OCI-LY3 (cell line): ENCODE data around the gene GSTM4.
"Not testable (repeated sequence)": the region's sequence is repeated elsewhere in the genome, so short reads cannot be mapped to it uniquely, and the experiment has no call there.

Source experiments
- H2AFZ ChIP-seq: fragments of 200-600, 300-600 bp; shearing (Covaris generic); 2 replicates; pipeline ENCODE4 v1.6.0; 2014; ENCODE audit warnings: antibody characterized with exemption, low read depth, low read length
- H3K27ac ChIP-seq: fragments of 200-600, 300-600 bp; sonication (generic); 2 replicates; pipeline ENCODE4 v1.5.1; 2014; ENCODE audit warnings: mild to moderate bottlenecking, low read length, moderate library complexity, mixed read lengths
- H3K27me3 ChIP-seq: fragments of 200-600, 300-600 bp; sonication (generic); 2 replicates; pipeline ENCODE4 v1.6.1; 2014; ENCODE audit warnings: low read depth, low read length, mixed read lengths
- H3K36me3 ChIP-seq: fragments of 200-600, 300-600 bp; sonication (generic); replicated peaks from 2 replicates; pipeline ENCODE3; 2014; ENCODE audit warnings: low read depth, low read length, mixed read lengths
- H3K4me1 ChIP-seq: fragments of 300-600, 200-600 bp; sonication (generic); 2 replicates; pipeline ENCODE4 v1.6.1; 2014; ENCODE audit warnings: low read length, mixed read lengths
- H3K4me2 ChIP-seq: fragments of 200-600, 300-600 bp; sonication (generic); 2 replicates; pipeline ENCODE4 v1.6.1; 2014; ENCODE audit warnings: low read length, mixed read lengths
- H3K4me3 ChIP-seq: fragments of 300-600, 200-600 bp; sonication (generic); 2 replicates; pipeline ENCODE4 v1.5.1; 2014; ENCODE audit warnings: antibody characterized with exemption, mild to moderate bottlenecking, low read length, moderate library complexity
- H3K79me2 ChIP-seq: fragments of 300-600, 200-600 bp; shearing (Covaris generic); 2 replicates; pipeline ENCODE4 v1.6.1; 2014; ENCODE audit warnings: mild to moderate bottlenecking, low read length, mixed read lengths
- H3K9ac ChIP-seq: fragments of 300-600, 200-600 bp; shearing (Covaris generic); 2 replicates; pipeline ENCODE4 v1.6.0; 2014; ENCODE audit warnings: mild to moderate bottlenecking, low read length, moderate library complexity
- H3K9me3 ChIP-seq: fragments of 200-600, 300-600 bp; shearing (Covaris generic); 2 replicates; pipeline ENCODE4 v1.6.1; 2014; ENCODE audit warnings: low read length, mixed read lengths; ENCODE audit not compliant: insufficient read depth
- H4K20me1 ChIP-seq: fragments of 200-600, 300-600 bp; sonication (generic); 2 replicates; pipeline ENCODE4 v1.6.1; 2016; ENCODE audit warnings: low read length, mixed read lengths; ENCODE audit not compliant: insufficient read depth
- EZH2phosphoT487 ChIP-seq: fragments of 200-600 bp; shearing (Covaris generic); IDR thresholded peaks from 2 replicates; pipeline ENCODE4 v1.6.1; 2018; ENCODE audit warnings: antibody characterized with exemption, mixed run types, low read depth
- TF ChIP-seq, protein P1 (sequence below): fragments of 200-600, 300-600 bp; sonication (generic); IDR thresholded peaks from 2 replicates; pipeline ENCODE4 v1.5.1; 2014; ENCODE audit warnings: antibody characterized with exemption, low read length, low read depth

Gene GSTM4

DNA sequence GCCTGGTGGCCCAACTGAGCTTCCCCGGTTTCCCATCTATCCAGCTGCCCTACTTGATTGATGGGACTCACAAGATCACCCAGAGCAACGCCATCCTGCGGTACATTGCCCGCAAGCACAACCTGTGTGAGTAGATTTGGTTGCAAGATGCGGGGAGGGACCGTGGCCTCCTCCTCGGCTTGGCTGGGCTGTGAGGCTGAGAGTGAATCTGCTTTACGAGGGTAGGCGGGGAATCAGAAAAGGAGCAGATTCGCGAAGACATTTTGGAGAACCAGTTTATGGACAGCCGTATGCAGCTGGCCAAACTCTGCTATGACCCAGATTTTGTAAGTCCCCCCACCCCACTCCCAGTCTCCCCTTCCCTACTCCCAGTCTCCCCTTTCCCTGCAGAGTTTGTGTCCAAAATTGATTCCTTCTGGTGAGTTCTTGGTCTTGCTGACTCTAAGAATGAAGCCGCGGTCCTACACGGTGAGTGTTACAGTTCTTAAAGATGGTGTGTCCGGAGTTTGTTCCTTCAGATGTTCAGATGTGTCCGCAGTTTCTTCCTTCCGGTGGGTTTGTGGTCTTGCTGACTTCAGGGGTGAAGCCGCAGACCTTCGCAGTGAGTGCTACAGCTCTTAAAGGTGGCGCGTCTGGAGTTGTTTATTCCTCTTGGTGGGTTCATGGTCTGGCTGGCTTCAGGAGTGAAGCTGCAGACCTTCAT lies 13.5 kb downstream of the GSTM4 start:
- peaks cover 8% of the 10 kb centered on the region for H3K4me1 ChIP-seq
- no peaks in the 10 kb centered on the region for H3K9me3 ChIP-seq
- H2AFZ ChIP-seq, result no peak overlapping the region
- H3K27me3 ChIP-seq, result no peaks in the 10 kb centered on the region
- H3K4me2 ChIP-seq, result no peak overlapping the region
- no peak overlapping the region for H3K9ac ChIP-seq
- no peaks in the 10 kb centered on the region for H3K36me3 ChIP-seq
- H3K27ac ChIP-seq, result no peak overlapping the region
- TF ChIP-seq, protein P1, sequence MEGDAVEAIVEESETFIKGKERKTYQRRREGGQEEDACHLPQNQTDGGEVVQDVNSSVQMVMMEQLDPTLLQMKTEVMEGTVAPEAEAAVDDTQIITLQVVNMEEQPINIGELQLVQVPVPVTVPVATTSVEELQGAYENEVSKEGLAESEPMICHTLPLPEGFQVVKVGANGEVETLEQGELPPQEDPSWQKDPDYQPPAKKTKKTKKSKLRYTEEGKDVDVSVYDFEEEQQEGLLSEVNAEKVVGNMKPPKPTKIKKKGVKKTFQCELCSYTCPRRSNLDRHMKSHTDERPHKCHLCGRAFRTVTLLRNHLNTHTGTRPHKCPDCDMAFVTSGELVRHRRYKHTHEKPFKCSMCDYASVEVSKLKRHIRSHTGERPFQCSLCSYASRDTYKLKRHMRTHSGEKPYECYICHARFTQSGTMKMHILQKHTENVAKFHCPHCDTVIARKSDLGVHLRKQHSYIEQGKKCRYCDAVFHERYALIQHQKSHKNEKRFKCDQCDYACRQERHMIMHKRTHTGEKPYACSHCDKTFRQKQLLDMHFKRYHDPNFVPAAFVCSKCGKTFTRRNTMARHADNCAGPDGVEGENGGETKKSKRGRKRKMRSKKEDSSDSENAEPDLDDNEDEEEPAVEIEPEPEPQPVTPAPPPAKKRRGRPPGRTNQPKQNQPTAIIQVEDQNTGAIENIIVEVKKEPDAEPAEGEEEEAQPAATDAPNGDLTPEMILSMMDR, result no peak
- no peak for TF ChIP-seq EZH2phosphoT487
- H3K79me2 ChIP-seq, result no peaks in the 10 kb centered on the region
- no peak overlapping the region for H3K4me3 ChIP-seq
- H4K20me1 ChIP-seq, result no peaks in the 10 kb centered on the region

DNA sequence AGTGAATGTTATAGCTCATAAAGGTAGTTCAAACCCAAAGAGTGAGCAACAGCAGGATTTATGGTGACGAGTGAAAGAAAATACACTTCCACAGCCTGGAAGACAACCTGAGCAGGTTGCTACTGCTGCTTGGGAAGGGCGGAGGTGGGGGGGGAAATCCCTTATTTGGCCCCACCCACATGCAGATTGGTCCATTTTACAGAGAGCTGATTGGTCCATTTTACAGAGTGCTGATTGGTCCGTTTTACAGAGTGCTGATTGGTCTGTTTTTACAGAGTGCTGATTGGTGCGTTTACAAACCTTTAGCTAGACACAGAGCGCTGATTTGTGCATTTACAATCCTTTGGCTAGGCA lies 14.0 kb downstream of the GSTM4 start:
- not testable (repeated sequence) for H3K27ac ChIP-seq, H3K4me2 ChIP-seq

DNA sequence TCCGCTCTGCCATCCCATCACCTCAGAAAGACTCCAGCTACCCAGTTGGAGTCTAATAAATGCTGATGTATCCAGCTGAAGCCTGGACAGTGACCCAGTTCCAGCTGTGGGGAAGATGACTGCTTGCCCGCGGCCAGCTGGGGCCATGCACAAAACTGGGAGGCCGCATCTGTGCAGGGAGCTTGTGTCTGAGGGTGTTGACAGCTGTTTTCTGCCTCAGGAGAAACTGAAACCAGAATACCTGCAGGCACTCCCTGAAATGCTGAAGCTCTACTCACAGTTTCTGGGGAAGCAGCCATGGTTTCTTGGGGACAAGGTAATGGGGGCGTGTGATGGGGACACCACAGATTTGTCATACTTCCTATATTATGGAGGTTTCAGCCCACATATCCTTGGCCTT lies 15.2 kb downstream of the GSTM4 start:
- Histone ChIP-seq H4K20me1 (no peaks in the 10 kb centered on the region), H3K4me2 (no peak overlapping the region), H3K27ac (no peak overlapping the region), H3K9ac (no peak overlapping the region), H3K79me2 (no peaks in the 10 kb centered on the region), H3K4me3 (no peak overlapping the region), H3K27me3 (no peaks in the 10 kb centered on the region), H3K9me3 (no peaks in the 10 kb centered on the region), H3K4me1 (peaks cover 8% of the 10 kb centered on the region), H3K36me3 (no peaks in the 10 kb centered on the region), H2AFZ (no peak overlapping the region)
- TF ChIP-seq EZH2phosphoT487, result no peak
- TF ChIP-seq, protein P1, result no peak

More for the DNA sequence above, 14.0 kb downstream of the GSTM4 start:
- not testable (repeated sequence) for H3K4me1 ChIP-seq, H2AFZ ChIP-seq, H3K9ac ChIP-seq, H3K4me3 ChIP-seq, H3K9me3 ChIP-seq, H3K79me2 ChIP-seq, H3K36me3 ChIP-seq, H3K27me3 ChIP-seq, H4K20me1 ChIP-seq

DNA sequence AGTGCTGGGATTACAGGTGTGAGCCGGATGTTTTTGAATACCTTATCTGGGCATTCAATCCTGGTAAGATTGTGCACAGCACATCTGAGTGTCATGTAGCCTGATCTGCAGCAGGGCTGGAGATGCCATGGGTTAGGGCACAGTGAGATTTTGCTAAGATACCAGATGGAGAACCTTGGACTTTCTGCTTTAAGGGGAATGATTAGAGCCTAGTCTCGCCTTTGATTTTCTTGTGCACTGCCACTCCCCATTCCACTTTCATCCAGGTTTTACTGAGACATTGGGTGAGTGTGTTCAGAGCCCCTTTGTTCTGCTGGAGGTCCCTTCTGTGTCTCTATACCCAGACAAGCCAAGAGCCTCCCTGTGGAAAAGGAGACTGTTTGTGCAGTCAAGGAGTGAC lies 18.0 kb downstream of the GSTM4 start:
- H3K4me1 ChIP-seq, H3K4me3 ChIP-seq, H3K9ac ChIP-seq, H3K4me2 ChIP-seq, H3K27me3 ChIP-seq, H2AFZ ChIP-seq, H3K79me2 ChIP-seq, H4K20me1 ChIP-seq, H3K27ac ChIP-seq, H3K36me3 ChIP-seq, H3K9me3 ChIP-seq: not testable (repeated sequence)

DNA sequence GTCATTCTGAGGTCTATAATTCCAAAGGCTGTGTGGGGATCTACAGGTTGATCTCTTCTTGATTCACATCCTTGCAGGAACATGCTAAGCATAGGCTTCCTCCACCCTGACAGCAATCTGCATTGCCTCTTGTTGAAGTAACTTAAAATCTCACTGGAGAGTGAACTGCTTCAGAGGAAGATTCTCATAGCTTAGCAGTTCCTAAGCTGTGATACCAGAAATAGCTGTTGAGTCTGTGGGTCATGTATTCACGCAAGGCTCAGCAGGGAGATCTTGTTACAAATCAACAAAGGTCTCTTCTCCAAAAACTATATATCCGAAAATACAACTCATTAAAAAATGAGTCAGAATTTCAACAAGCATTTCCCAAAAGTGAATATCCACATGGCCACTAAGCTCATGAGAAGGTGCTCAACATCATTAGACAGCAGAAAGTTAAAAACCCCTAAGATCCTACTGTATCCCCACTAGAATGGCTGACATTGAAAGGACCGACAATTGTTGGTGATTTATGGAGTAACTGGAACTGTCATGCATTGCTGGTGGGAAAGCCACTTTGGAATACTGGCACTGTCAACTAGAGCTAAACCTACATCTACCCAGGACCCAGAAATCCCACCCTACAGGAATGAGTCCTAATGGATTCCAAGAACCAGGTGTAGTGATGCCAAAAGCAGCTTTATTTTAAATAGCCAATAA lies 20.9 kb downstream of the GSTM4 start:
- H4K20me1 ChIP-seq, H3K4me1 ChIP-seq, H3K27me3 ChIP-seq, H3K9ac ChIP-seq, H3K27ac ChIP-seq, H2AFZ ChIP-seq, H3K4me3 ChIP-seq, H3K36me3 ChIP-seq, H3K79me2 ChIP-seq, H3K4me2 ChIP-seq, H3K9me3 ChIP-seq: not testable (repeated sequence)
